Stimulated activated CD8-positive, alpha-beta memory T cell treated with anti-CD3 and anti-CD28 coated beads, Interleukin-7, amount 100 ng/mL, for 24 hours (primary cell): ENCODE data around the gene RAPH1.
"Not testable (repeated sequence)": the region's sequence is repeated elsewhere in the genome, so short reads cannot be mapped to it uniquely, and the experiment has no call there.

ENCODE experiments used
- DNase-seq: peaks from one replicate; pipeline ENCODE4 v3.0.0-alpha.2; 2020; ENCODE audit warnings: low read depth

The RAPH1 gene

DNA sequence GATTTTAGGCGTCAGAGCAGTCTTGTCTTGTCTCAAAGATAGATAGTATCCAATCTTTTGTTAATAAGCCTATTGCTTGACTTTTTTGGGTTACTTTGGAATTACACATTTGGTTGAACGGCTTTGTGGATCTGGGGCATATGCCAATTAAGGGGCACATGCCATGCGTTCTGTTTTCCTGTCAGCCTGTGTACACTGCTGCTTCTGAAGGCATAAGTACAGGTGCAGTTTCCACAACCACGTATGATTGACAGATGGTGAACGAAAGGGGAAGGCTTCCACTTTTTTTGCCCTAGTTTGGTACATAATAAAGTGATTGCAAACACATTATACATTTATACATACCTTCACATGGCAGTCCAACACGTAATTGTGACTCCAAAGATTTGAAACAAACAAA is 102.3 kb downstream of the RAPH1 start:
- DNase-seq, result no peak

DNA sequence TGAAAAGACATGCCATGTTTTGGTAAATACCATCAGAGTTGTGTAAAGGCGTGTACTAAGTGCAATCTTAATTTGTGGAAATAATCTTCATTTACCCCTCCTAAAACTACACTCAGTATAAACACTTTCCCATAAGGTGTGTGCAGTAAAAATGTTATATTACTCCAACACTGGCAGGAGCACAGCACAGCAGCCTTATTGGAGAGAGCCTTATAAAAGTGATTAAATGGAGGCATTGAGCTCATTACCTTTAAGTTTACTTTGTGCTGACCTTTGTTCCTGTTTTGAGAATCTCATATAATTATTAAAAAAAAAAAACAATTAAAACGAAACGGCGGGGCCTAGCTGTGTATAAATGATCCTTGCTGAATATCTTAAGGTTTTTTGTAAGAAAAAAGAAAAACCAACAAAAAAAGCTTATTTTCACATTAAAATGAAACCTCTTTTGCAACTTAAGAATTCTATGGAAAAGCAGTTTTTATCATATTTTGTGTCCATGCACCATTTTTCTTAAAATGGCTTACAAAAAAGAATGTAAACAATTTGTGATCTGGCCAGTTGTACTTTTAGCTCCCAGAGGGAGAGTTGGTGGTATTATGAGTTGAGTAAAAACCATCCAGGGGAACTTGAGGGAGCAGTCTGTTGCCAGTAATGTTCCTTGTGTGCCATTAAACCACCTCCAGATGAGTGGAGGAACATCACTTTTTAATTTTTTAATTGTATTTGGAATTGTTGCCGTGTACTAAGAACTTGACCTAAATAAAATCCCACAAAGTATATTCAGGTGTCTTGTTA is 103.5 kb downstream of the RAPH1 start:
- no peak for DNase-seq

DNA sequence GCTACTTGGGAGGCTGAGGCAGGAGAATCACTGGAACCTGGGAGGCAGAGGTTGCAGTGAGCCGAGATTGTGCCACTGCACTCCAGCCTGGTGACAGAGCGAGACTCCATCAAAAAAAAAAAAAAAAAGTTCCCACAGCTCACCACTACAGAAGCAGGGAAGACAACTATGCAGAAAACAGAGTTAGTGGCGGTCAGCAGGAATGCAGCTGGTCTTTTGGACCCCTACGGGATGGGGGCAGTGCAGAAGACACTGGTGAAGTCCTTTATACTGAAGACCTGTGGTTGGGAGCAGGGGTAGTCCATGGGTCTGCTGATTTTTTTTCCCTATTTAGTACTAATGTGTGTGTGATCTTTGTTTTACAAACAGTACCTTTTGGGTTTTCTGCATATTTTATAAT is 105.5 kb downstream of the RAPH1 start:
- not testable (repeated sequence) for DNase-seq

DNA sequence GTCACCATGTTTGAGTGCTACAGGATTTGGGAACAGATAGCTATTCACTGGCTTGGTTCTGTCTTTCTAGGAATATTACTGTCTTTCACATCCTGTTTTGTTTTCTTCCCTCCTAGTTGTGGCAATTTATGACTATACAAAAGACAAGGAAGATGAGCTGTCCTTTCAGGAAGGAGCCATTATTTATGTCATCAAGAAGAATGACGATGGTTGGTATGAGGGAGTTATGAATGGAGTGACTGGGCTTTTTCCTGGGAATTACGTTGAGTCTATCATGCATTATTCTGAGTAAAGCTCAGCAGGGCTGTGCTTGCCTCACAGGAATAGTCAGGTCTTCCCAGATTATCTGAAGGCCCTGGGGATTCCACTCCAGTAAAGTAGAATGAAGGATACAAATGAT is 108.0 kb downstream of the RAPH1 start:
- DNase-seq, result no peak

DNA sequence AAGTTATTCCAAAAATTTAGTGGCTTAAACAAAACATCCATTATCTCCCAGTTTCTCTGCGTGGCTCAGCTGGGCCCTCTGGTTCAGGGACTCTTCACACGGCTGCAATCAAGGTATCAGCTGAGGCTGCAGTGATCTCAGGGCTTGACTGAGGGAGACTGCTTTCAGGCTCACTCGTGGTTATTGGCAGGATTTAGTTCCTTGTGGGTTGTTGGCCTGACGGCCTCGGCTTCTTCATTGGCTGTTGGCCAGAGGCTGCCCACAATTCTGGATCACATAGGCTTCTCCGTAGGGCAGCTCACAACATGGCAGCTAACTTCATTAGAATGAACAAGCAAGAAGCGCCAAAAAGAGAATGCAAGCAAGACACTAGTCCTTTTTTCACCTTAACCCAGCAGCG is 116.8 kb downstream of the RAPH1 start:
- no peak for DNase-seq

DNA sequence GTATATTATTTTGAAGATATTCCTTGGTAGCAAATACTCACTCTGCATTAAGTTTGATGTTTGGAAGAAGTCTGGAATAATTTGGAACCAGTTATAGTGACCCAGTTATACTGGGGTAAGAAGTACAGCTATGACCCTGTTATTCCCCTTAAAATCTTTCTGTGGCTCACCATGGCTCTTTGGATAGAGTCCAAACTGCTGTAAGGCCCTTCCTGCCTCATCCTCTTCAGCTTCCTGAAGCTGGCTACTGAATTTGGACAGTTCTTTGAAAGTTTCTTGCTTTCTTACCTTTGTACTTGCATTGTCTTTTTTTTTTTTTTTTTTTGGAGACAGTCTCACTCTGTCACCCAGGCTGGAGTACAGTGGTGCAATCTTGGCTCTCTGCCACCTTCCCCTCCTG is 121.3 kb downstream of the RAPH1 start:
- no peak for DNase-seq

DNA sequence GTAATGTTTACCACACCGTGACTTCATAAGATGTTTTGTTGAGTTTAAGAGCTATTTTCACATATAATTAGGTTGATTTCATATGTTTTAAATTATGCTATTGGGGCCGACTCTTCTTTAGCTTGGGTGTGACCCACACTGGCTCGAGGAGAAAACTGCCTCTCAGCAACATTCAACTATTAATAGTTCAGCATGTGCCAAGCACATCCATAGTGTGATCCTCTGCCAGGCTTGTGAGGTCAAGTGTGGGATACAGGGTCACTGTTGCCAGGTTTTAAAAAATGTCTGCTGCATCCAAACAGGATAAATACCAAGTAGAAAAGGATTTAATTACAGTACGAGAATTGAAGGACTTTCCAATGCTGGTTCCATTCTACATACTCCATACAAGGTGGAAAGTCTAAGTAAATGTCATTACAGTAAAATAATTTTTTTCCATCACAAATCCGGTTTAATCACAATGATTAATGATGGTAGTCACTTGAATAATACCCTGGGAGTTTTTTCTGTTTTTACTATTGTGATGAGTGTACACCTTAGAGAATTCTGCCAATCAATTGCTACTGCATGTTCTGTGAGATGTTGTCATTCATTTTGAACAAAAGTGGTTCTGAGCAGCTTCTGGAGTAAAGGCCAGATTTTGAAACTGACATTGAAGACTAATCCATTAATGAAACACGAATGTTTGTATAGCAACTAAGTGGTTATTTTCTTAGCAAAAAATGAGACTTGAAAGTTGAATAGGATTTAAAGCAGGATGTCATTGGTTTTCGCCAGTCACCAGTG is 122.4 kb downstream of the RAPH1 start:
- DNase-seq, result no peak

DNA sequence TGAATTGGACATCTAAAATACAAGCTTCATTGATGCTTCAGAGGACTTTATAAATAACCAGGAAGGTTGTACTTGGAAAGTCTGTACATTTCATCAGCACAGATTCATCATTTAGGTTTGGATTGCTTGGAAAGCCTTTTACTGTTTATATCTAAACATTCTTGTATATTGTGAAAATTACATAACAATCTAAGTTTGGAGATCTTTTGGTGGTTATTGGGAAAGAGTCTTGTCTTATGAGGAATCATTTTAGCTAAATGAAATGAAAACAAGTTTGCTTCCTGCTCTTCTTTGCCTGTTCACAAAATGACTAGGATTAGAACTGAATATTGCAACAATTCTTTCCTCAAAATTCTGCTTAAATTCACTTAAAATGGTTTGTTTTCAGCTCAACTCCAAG is 127.6 kb downstream of the RAPH1 start:
- no peak for DNase-seq

DNA sequence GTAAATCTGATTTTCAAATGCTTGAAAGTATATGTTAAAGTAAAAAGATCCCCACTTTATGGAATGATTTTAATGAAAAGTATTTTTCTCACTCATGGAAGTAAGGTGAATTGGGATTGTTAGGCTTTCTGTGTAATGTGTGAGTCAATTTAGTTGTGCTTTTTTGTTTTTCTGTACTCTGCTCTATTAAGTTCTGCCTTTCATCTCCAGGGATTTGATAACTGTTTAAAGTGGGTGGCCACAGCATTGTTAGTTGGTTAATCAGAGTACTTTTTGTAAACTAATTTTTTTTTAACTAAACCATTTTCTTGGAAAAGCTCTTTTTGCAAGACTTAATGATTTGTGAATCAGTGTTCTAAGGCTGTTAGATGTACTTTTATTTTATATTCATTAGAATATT is 130.1 kb downstream of the RAPH1 start:
- no peak for DNase-seq

DNA sequence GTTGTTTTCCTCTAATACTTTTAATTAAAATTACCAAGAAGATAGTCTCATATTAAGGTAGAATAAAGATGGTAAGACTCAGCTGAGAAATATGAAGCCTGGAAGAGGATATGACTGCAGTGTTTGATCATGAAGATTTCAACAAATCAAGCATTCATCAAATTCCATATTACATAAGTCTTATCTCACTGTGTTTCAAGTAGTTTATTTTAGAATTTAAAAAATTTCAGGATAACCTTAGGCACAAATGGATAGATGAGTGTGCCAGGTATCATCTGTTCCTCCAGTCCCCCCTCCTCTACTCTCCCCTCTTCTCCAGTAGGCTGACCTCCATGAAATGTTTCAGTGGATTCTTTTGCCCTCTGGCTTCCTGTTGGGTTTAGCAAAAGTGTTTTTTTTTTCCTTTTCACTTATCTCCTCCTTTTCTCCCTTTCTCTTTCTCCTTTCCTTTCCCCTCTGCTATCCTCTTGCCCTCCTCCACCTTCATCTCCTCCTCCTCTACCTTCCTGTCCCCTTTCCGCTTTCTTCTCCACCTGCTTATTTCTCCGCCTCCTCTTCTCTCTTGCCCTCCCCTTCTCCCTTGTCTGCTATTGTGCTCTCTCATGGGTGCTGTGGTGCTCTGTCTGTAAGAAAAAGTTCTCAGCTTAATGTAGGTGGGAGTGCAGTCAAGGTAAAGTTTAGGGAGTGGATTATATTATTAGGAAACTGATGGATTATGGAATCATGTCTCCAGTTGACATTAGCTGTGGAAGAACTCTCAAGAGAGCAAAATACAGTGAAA is 134.1 kb downstream of the RAPH1 start:
- DNase-seq, result no peak

DNA sequence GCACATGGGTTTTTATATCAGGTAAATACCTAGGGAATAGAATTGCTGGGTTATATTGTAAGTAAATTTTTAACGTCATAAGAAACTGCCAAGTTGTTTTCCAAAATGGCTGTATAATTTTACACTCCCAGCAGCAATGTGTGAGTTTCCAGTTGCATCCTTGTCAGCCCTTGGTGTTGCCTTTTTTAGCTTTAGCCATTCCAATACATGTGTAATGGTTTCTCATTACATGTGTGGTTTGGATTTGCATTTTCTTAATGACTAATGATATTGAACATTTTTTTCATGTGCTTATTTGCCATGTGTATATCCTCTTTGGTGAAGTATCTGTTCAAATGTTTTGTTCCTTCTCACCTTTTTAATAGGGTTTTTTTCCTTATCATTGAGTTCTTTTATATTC is 136.1 kb downstream of the RAPH1 start:
- DNase-seq, result no peak

DNA sequence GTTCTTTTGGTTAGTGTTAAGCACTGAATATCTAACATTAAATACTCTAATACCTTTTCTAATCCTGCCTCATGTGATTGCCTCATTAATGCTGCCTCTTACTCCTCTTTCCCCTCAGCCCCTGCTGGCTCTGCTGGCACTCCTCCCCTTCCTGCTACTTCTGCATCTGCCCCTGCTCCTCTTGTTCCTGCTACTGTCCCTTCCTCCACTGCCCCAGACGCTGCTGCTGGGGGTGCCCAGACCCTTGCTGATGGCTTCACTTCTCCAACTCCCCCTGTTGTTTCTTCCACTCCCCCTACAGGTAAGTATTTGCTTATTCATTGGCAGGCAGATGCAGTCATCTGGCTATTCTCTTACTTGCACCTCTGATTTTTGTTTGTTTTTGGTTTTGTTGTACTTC is 138.4 kb downstream of the RAPH1 start:
- no peak for DNase-seq

DNA sequence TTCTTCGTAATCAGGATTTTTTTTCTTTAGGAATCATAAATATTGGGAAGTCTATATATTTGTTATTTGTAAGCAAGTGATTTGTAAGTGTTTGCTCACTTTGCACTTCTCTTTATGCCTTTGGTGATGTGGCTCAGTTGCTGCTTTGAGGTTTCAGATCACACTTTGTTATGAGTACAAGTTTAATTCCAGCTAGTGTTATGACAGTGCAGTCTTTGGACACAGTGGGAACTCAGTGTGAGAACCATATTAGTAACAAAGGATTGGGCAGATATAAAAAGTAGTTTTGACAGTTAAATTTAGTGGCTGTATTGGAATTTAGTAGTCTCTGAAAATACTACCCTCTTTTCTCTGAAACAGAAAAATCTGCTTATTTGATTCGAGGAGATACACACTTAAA is 139.2 kb downstream of the RAPH1 start:
- no peak for DNase-seq

DNA sequence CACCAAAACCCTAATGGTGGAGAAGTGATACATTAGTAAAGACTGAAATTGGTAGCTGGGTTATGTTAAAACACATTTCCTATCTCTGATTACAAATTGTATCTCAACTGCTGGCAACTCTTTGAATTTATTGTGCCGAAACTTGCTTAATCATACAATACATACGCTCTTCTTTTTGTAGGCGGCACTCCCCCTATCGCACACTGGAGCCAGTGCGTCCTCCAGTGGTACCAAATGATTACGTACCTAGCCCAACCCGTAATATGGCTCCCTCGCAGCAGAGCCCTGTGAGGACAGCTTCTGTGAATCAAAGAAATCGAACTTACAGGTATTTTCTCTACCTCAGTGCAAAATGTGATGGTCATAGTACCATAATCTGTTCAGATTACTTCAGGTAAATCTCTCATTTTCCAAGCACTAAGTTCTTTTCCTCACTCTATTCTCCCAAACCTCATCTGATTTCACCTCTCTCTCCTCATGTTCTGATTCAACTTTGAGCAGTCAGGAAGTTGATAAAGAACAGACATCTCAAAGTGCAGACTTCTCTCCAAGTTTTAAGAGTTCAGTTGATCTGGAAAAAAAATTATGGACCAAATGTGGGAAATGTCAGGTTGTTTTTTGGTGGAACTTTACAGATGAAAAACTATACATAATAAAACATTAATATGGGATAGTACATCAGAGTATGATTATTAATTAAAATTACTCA is 140.4 kb downstream of the RAPH1 start:
- DNase-seq, result no peak

DNA sequence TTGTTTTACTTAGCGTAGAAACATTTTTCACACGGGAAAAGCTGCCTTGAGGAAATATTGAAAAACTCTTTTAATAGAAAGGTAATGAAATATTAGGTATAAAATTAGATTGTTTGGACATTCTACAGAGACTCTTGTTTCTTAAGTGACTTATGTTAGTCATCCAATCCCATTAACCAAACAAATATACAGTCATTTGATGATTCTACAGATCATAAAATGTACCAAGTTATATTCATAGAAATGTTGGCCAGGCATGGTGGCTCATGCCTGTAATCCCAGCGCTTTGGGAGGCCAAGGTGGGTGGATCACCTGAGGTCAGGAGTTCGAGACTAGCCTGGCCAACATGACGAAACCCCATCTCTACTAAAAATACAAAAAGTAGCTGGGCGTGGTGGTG is 146.9 kb downstream of the RAPH1 start:
- DNase-seq, result not testable (repeated sequence)

DNA sequence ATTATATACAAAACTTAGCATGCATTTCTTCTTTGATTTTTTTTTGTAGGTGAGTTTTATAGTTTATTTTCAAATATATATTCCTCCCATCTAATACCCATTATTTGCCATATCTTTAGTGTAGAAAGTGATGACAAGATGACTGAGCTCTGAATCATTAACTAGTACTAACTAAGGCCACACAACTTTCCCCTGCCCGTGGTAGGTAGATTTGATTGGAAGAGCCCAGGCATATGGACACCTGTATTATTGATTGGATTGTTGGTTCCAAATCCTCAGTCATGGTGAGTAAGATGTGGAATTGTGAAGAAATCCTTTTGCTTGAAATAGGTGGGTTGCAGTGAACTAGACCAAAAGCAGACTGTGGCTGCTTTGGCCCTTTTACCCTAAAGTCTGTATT is 152.1 kb downstream of the RAPH1 start:
- no peak for DNase-seq

DNA sequence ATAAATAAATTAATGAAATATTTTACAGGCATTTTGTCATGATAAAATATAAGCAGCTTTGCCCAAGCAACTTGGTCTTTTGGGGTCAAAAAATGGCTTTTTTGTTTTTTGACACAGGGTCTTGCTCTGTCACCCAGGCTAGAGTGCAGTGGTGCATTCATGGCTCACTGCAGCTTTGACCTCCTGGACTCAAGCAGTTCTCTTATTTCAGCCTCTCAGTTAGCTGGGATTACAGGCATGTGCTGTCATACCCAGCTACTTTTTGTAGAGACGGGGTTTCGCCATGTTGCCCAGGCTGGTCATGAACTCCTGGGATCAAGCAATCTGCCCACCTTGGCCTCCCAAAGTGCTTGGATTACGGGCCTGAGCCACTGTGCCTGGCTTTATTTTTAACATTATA is 155.9 kb downstream of the RAPH1 start:
- DNase-seq, result no peak

DNA sequence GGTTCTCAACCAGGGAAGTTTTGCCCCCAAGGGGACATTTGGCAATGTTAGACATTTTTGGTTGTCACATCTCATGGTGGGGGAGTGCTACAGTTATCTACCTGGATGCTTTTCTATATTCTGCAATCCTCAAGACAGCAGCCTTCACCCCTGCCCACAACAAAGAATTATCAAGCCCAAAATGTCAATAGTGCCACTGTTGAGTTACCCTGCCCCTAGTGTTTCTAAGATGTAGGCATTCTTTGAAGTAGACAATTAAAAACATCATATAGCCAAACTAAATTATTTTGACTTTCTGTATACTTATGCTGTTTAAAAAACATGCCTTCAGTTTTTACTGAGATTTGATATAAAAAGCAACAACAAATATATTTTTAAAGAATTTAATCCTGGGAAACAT is 158.9 kb downstream of the RAPH1 start:
- DNase-seq, result no peak

DNA sequence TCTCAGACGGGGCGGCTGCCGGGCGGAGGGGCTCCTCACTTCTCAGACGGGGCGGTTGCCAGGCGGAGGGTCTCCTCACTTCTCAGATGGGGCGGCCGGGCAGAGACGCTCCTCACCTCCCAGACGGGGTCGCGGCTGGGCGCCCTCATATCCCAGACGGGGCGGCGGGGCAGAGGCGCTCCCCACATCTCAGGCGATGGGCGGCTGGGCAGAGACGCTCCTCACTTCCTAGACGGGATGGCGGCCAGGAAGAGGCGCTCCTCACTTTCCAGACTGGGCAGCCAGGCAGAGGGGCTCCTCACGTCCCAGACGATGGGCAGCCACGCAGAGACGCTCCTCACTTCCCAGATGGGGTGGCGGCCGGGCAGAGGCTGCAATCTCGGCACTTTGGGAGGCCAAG is 162.4 kb downstream of the RAPH1 start:
- DNase-seq, result not testable (repeated sequence)

DNA sequence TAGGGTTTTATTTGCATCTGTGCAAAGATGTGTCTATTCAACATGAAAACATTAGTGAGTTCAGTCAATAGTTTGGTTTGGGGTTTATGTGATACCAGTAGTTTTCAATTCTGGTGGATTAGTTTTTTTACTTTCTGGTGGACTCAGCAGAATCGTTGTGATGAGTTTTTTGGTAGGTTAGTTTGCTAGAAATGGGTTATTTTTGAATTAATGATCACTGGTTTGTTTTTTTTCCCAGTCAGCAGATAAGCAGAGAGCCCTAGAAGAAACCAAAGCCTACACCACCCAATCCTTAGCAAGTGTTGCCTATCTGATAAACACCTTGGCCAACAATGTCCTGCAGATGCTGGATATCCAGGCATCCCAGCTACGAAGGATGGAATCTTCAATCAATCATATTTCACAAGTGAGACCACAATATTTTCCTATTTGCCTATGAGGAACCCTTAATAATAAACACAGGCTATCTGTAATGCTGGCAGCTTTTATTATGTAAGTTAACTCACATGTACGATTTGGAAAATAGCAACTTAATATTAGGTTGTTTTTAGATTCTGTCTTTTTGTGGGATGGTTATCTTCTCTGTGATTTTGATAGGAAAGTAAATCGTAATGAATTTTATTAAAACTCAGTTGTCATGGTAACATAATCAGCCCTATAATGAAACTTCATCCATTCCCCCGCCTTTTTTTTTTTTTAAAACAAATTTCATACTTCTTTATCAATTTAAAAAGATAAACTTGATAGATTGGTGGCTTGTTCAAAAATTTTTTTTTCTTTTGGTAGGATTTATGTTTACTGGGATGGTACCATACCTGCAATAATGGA is 168.2 kb downstream of the RAPH1 start:
- no peak for DNase-seq

DNA sequence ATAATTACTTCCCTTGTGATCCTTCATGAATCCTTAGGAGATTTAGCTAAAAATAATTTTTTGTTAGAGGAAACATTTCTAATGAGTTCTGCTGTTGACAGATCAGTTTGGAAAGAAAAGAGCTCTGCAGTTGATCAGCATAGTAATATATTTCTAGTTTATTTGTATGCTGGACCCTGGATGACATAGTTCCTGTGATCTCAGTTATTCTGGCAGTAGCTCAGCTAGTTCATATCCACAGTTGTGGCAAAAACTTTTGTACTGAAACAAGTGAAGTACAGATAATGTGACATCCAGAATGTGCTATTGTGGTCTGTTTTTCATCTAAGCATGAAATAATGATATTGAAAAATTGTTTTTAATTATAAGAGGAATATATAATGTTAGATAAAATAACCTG is 173.2 kb downstream of the RAPH1 start:
- DNase-seq, result no peak
